CD4-positive, CD25-positive, alpha-beta regulatory T cell (primary cell): ENCODE results near the gene FGD3. TPM values are rescaled to one million over a fixed set of nuclear protein-coding genes. Genes with fewer than 3 reads are reported as not detected.

Experiments used
- ATAC-seq, 2 donors: fragments of 150-1000 bp; cut with Tn5 transposase; one replicate each; pipeline ENCODE4 v1.10.0; 2021; ENCODE audit warnings: low read depth in 2 of 2, moderate number of reproducible peaks in 2 of 2, moderate library complexity in 1 of 2
- DNase-seq, 3 donors: peaks; one replicate each; pipeline versions ENCODE4 v3.0.0 to v3.0.0-alpha.2; 2012 to 2022; ENCODE audit warnings: mixed read lengths in 1 of 3
- H3K27ac ChIP-seq: one replicate; pipeline ENCODE4 v1.7.0; 2013; ENCODE audit warnings: mild to moderate bottlenecking, low read length; ENCODE audit not compliant: insufficient read depth, poor library complexity, severe bottlenecking
- H3K27me3 ChIP-seq: one replicate; pipeline ENCODE4 v1.7.0; 2013; ENCODE audit warnings: low read length; ENCODE audit not compliant: control insufficient read depth, insufficient read depth
- H3K36me3 ChIP-seq: one replicate; pipeline ENCODE4 v1.7.0; 2013; ENCODE audit warnings: mild to moderate bottlenecking, low read length, moderate library complexity; ENCODE audit not compliant: control insufficient read depth, insufficient read depth
- H3K4me1 ChIP-seq: 2 replicates; pipeline ENCODE4 v1.7.0; 2013; ENCODE audit warnings: mild to moderate bottlenecking, low read length; ENCODE audit not compliant: insufficient read depth, control insufficient read depth, poor library complexity, severe bottlenecking
- H3K4me3 ChIP-seq: one replicate; pipeline ENCODE4 v1.7.0; 2013; ENCODE audit warnings: low read depth, mild to moderate bottlenecking, low read length, moderate library complexity
- H3K9me3 ChIP-seq, 2 experiments: 1 replicate in 1 of 2; 2 replicates in 1 of 2; pipeline ENCODE4 v1.7.0; 2013; ENCODE audit warnings: low read length in 2 of 2, mild to moderate bottlenecking in 1 of 2, moderate library complexity in 1 of 2; ENCODE audit not compliant: control insufficient read depth in 2 of 2
- H3K27ac Mint-ChIP-seq, 3 donors: one replicate each; pipeline ENCODE4 v1.8.0; 2020 to 2022; ENCODE audit warnings: mild to moderate bottlenecking in 3 of 3, mixed read lengths in 3 of 3, moderate library complexity in 2 of 3
- H3K27me3 Mint-ChIP-seq: one replicate; pipeline ENCODE4 v1.8.0; 2022; ENCODE audit warnings: mild to moderate bottlenecking, mixed read lengths
- H3K36me3 Mint-ChIP-seq: one replicate; pipeline ENCODE4 v1.8.0; 2020; ENCODE audit warnings: mixed read lengths
- H3K4me1 Mint-ChIP-seq, 4 donors: one replicate each; pipeline ENCODE4 v1.8.0; 2020 to 2022; ENCODE audit warnings: mixed read lengths in 4 of 4, mild to moderate bottlenecking in 1 of 4
- H3K4me3 Mint-ChIP-seq, 4 donors: one replicate each; pipeline ENCODE4 v1.8.0; 2020 to 2022; ENCODE audit warnings: mild to moderate bottlenecking in 4 of 4, mixed read lengths in 4 of 4, moderate library complexity in 3 of 4
- H3K9me3 Mint-ChIP-seq, 7 donors: one replicate each; pipeline ENCODE4 v1.8.0; 2020 to 2022; ENCODE audit warnings: mixed read lengths in 7 of 7, mild to moderate bottlenecking in 3 of 7, moderate library complexity in 2 of 7
- polyA plus RNA-seq, 4 donors: library from polyadenylated mRNA; unstranded; fragments of 300-500 nt; fragmentation: Illumina TruSeq; gene quantifications; one replicate each; pipeline ENCODE4 v1.2.3, GENCODE V29; 2021
- total RNA-seq: library from RNA; stranded (reverse); gene quantifications from one replicate; pipeline ENCODE4 v1.2.3, GENCODE V29; 2022

The FGD3 gene
- total and polyA plus RNA-seq, 5 donors from 2014 or later, result 71.6 to 188 (median 98.1) TPM

- H3K4me1 Mint-ChIP-seq, result peaks cover 5 to 31% (median 10%) of the 10 kb centered on the region in 4 donors
These were observed 136.5 kb downstream of the FGD3 start for GRCh38 chr9:93083592-93084470.

GRCh38 chr9:93084471-93084881, 137.2 kb downstream of the FGD3 start:
- Histone ChIP-seq H3K9me3 (peaks cover 0 to 5% of the 10 kb centered on the region in 2 experiments), H3K36me3 (peaks cover 72% of the 10 kb centered on the region), H3K4me3 (no peak overlapping the region), H3K27me3 (no peaks in the 10 kb centered on the region), H3K27ac (peak overlapping the region; percentile 62), H3K4me1 (peaks cover 20% of the 10 kb centered on the region)
- no peak for ATAC-seq
- peaks cover 5 to 32% (median 11%) of the 10 kb centered on the region in 4 donors for H3K4me1 Mint-ChIP-seq
- H3K36me3 Mint-ChIP-seq, result peaks cover 50% of the 10 kb centered on the region
- DNase-seq, result no peak
- peaks cover 0 to 4% (median 0%) of the 10 kb centered on the region in 7 donors for H3K9me3 Mint-ChIP-seq
- no peak overlapping the region for H3K4me3 Mint-ChIP-seq
- peak overlapping the region in 1 of 3 donors; percentile 43 for H3K27ac Mint-ChIP-seq
- H3K27me3 Mint-ChIP-seq, result no peaks in the 10 kb centered on the region

More at GRCh38 chr9:93083592-93084470, 136.5 kb downstream of the FGD3 start:
- H3K4me1 ChIP-seq, result peaks cover 20% of the 10 kb centered on the region
- peaks cover 0 to 5% of the 10 kb centered on the region in 2 experiments for H3K9me3 ChIP-seq
- DNase-seq (peak in 1 of 3 donors; percentile 89), ATAC-seq (peak; percentile 63 to 82)
- H3K9me3 Mint-ChIP-seq, result peaks cover 0 to 4% (median 0%) of the 10 kb centered on the region in 7 donors
- H3K4me3 Mint-ChIP-seq, result peak overlapping the region; percentile 21 to 71 (median 46)
- H3K27ac ChIP-seq, result peak overlapping the region; percentile 62
- no peaks in the 10 kb centered on the region for H3K27me3 Mint-ChIP-seq
- H3K27ac Mint-ChIP-seq, result peak overlapping the region; percentile 91 to 99 (median 96)
- H3K36me3 Mint-ChIP-seq, result peaks cover 44% of the 10 kb centered on the region
- H3K4me3 ChIP-seq, result no peak overlapping the region
- H3K27me3 ChIP-seq, result no peaks in the 10 kb centered on the region
- peaks cover 75% of the 10 kb centered on the region for H3K36me3 ChIP-seq

- Histone ChIP-seq H3K27me3 (no peaks in the 10 kb centered on the region), H3K4me1 (peaks cover 20% of the 10 kb centered on the region), H3K9me3 (peaks cover 0 to 5% of the 10 kb centered on the region in 2 experiments), H3K4me3 (no peak overlapping the region), H3K27ac (no peak overlapping the region), H3K36me3 (peaks cover 60% of the 10 kb centered on the region)
- H3K27ac Mint-ChIP-seq, result no peak overlapping the region
- H3K4me3 Mint-ChIP-seq, result no peak overlapping the region
- H3K9me3 Mint-ChIP-seq, result peaks cover 0 to 4% (median 0%) of the 10 kb centered on the region in 7 donors
- DNase-seq, result no peak
- H3K27me3 Mint-ChIP-seq, result no peaks in the 10 kb centered on the region
- peaks cover 43% of the 10 kb centered on the region for H3K36me3 Mint-ChIP-seq
- ATAC-seq, result no peak
- peaks cover 5 to 39% (median 17%) of the 10 kb centered on the region in 4 donors for H3K4me1 Mint-ChIP-seq
These were observed 138.4 kb downstream of the FGD3 start for GRCh38 chr9:93085676-93086075.

Other genes starting within 250 kb of the FGD3 start
- gene BICD2, start 182.7 kb upstream of the FGD3 start, total RNA-seq, result 29.3 TPM
- gene BICD2, start 182.7 kb upstream of the FGD3 start, polyA plus RNA-seq, result 1 to 10 TPM; 5.6 to 9.8 (median 7.6) TPM
- 16.5 TPM for gene ZNF484, start 69.5 kb upstream of the FGD3 start, total RNA-seq
- gene ZNF484, start 69.5 kb upstream of the FGD3 start, polyA plus RNA-seq, result 1 to 10 TPM; 3.7 to 6.3 (median 4.5) TPM
- 68.7 TPM for gene SUSD3, start 111.2 kb downstream of the FGD3 start, total RNA-seq
- 100 to 1,000 TPM; 187 to 229 (median 210) TPM for gene SUSD3, start 111.2 kb downstream of the FGD3 start, polyA plus RNA-seq
- gene CARD19, start 148.7 kb downstream of the FGD3 start, total RNA-seq, result 60.0 TPM
- gene CARD19, start 148.7 kb downstream of the FGD3 start, polyA plus RNA-seq, result 10 to 100 TPM; 64.8 to 89.1 (median 75.3) TPM
- gene NINJ1, start 186.7 kb downstream of the FGD3 start, total RNA-seq, result 144 TPM
- gene NINJ1, start 186.7 kb downstream of the FGD3 start, polyA plus RNA-seq, result 100 to 1,000 TPM in 1 of 4 donors, 10 to 100 TPM in 3; 68.5 to 104 (median 73.2) TPM
- gene WNK2, start 236.6 kb downstream of the FGD3 start, total RNA-seq, result 0.22 TPM
- gene WNK2, start 236.6 kb downstream of the FGD3 start, polyA plus RNA-seq, result not detected